K562 (cell line): ENCODE results near the gene EGR2. TPM values are rescaled to one million over a fixed set of nuclear protein-coding genes. Genes with fewer than 3 reads are reported as not detected.

ENCODE experiments used
- ARID2 ChIP-seq: fragments of 450-650 bp; IDR thresholded peaks from 2 replicates; pipeline ENCODE4 v1.6.1; 2017; ENCODE audit warnings: antibody characterized with exemption, mild to moderate bottlenecking
- BCL6 ChIP-seq: fragments of 250-450 bp; sonication (Bioruptor Pico); IDR thresholded peaks from 2 replicates; pipeline ENCODE4 v1.4.0; 2020
- BMI1 ChIP-seq: fragments of 150-350 bp; IDR thresholded peaks from 2 replicates; pipeline ENCODE4 v1.6.1; 2014; ENCODE audit warnings: low read length
- CBX8 ChIP-seq: fragments of 200-600 bp; sonication (generic); IDR thresholded peaks from 2 replicates; pipeline ENCODE4 v1.6.1; 2012; ENCODE audit warnings: borderline replicate concordance, mixed run types, low read depth, mild to moderate bottlenecking, moderate library complexity, mixed read lengths, low read length, control low read depth, inconsistent platforms; ENCODE audit not compliant: poor library complexity, severe bottlenecking; ENCODE audit errors: extremely low read depth
- CHD1 ChIP-seq: fragments of 200-600 bp; sonication (generic); IDR thresholded peaks from one replicate; pipeline ENCODE4 v1.6.1; 2012; ENCODE audit warnings: mild to moderate bottlenecking, moderate library complexity, low read length, inconsistent platforms
- DPF2 ChIP-seq: fragments of 450-650 bp; IDR thresholded peaks from 2 replicates; pipeline ENCODE4 v1.6.1; 2016
- ETS2 ChIP-seq: IDR thresholded peaks from 2 replicates; pipeline ENCODE4 v1.6.1; 2016; ENCODE audit warnings: borderline replicate concordance, missing genetic modification characterization, mild to moderate bottlenecking, moderate library complexity, missing compliant biosample characterization; ENCODE audit not compliant: poor library complexity, severe bottlenecking
- HMGN3 ChIP-seq: IDR thresholded peaks from 2 replicates; pipeline ENCODE4 v1.6.1; 2011; ENCODE audit warnings: borderline replicate concordance, low read depth, mild to moderate bottlenecking, mixed read lengths, low read length; ENCODE audit not compliant: insufficient read length; ENCODE audit errors: extremely low read depth
- ILF3 ChIP-seq: fragments of 450-650 bp; IDR thresholded peaks from 2 replicates; pipeline ENCODE4 v1.6.1; 2018; ENCODE audit warnings: antibody characterized with exemption, mild to moderate bottlenecking, moderate library complexity, borderline replicate concordance
- MTA2 ChIP-seq: fragments of 450-650 bp; IDR thresholded peaks from 2 replicates; pipeline ENCODE4 v1.6.1; 2016; ENCODE audit warnings: low read depth
- PHTF2 ChIP-seq: fragments of 250-450 bp; sonication (Bioruptor Pico); IDR thresholded peaks from 2 replicates; pipeline ENCODE4 v1.5.0; 2021; ENCODE audit warnings: mild to moderate bottlenecking
- POLR2G ChIP-seq: fragments of 200-400 bp; formaldehyde crosslinking; IDR thresholded peaks from 2 replicates; pipeline ENCODE4 v1.6.1; 2017; ENCODE audit warnings: low read depth, mild to moderate bottlenecking, antibody characterized with exemption, low read length, moderate library complexity
- POLR3A ChIP-seq: IDR thresholded peaks from 2 replicates; pipeline ENCODE4 v1.6.1; 2011; ENCODE audit warnings: borderline replicate concordance, mild to moderate bottlenecking, moderate library complexity; ENCODE audit not compliant: insufficient read length, insufficient read depth; ENCODE audit errors: extremely low read depth
- RBM39 ChIP-seq: fragments of 200-400 bp; formaldehyde crosslinking; optimal IDR thresholded peaks from 2 replicates; pipeline ENCODE3; 2018; ENCODE audit warnings: low read depth, low read length
- ZBTB40 ChIP-seq, 2 experiments: fragments of 450-650 bp in 1 of 2; sonication (generic) in 1 of 2; formaldehyde crosslinking in 1 of 2; IDR thresholded peaks; 2 replicates each; pipeline versions ENCODE4 v1.7.1 to v1.9.0; 2016 to 2022; ENCODE audit warnings: inconsistent platforms in 1 of 2, mild to moderate bottlenecking in 1 of 2, missing genetic modification reagents in 1 of 2
- ZNF121 ChIP-seq: sonication (generic); formaldehyde crosslinking; conservative IDR thresholded peaks from 2 replicates; pipeline ENCODE4 v1.8.0; 2022; ENCODE audit warnings: missing genetic modification reagents
- ZNF174 ChIP-seq: fragments of 250-450 bp; sonication (Bioruptor Pico); IDR thresholded peaks from 2 replicates; pipeline ENCODE4 v1.4.0; 2020; ENCODE audit warnings: mild to moderate bottlenecking
- polyA plus RNA-seq, 8 experiments: library from polyadenylated mRNA; depleted of rRNA in 4 of 8; stranded (reverse) in 5 of 8; unstranded in 3 of 8; fragments of >200 nt; fragmentation: Nextera tagmentation in 2 of 8; fragmentation: Illumina TruSeq in 1 of 8; extraction: Ambion mirVana in 2 of 8; extraction: Trizol in 1 of 8; gene quantifications; 2 replicates each; pipeline versions ENCODE4 v1.2.1 to v1.2.3, GENCODE V29; 2011 to 2014; ENCODE audit warnings: inconsistent platforms in 1 of 8, missing spikeins in 1 of 8
- total RNA-seq, 7 experiments: library from RNA; depleted of rRNA in 6 of 7; stranded (reverse); fragments of >200 nt in 6 of 7; fragmentation: Illumina TruSeq in 2 of 7; extraction: Trizol in 2 of 7; gene quantifications; 2 replicates each; pipeline versions ENCODE4 v1.2.1 to v1.2.3, GENCODE V29; 2011 to 2021; ENCODE audit warnings: low replicate concordance in 1 of 7

The EGR2 gene
- total and polyA plus RNA-seq, 9 of the 15 experiments (the other 6 are each of a cell fraction or from before 2014, with no cell fraction given), result 0.08 to 0.18 (median 0.12) TPM; not detected in 4

- no peak; the same call in 1 of the 2 replicates for TF ChIP-seq ZBTB40 (IDR thresholded peaks at IDR 0.05)
- no peak for TF ChIP-seq ZBTB40 (CRISPR knock-in tag; IDR thresholded peaks at IDR 0.05)
- TF ChIP-seq ETS2, result no peak
- TF ChIP-seq ZNF174 (CRISPR knock-in tag), result no peak
- TF ChIP-seq MTA2, result no peak
- no peak for TF ChIP-seq BMI1
- no peak for TF ChIP-seq CHD1
- TF ChIP-seq CBX8, result no peak
- no peak for TF ChIP-seq ZNF121 (CRISPR knock-in tag)
- TF ChIP-seq POLR2G, result peak; percentile 82
- no peak for TF ChIP-seq RBM39
- no peak for TF ChIP-seq POLR3A
- TF ChIP-seq HMGN3, result peak; percentile 61
- peak; percentile 67 for TF ChIP-seq DPF2
- no peak for TF ChIP-seq ARID2
- TF ChIP-seq ILF3, result no peak
- no peak for TF ChIP-seq BCL6 (CRISPR knock-in tag)
- TF ChIP-seq PHTF2 (CRISPR knock-in tag), result no peak
Observed at GRCh38 chr10:62816331-62817120, at the start of gene EGR2 (continued).
